ENCODE results near the gene INSC. TPM values are rescaled to one million over a fixed set of nuclear protein-coding genes. Genes with fewer than 3 reads are reported as not detected.

INSC gene
- polyA plus RNA-seq, 12 donors: 1.0 to 3.0 (median 1.4) TPM; not detected in 2

GRCh38 chr11:15215005-15215404, 100.3 kb downstream of the INSC start:
- DNase-seq: no peak

- no peak for DNase-seq
Measured at GRCh38 chr11:15216678-15217077, 102.0 kb downstream of the INSC start.

GRCh38 chr11:15217416-15217815, 102.7 kb downstream of the INSC start:
- no peak for DNase-seq

DNA sequence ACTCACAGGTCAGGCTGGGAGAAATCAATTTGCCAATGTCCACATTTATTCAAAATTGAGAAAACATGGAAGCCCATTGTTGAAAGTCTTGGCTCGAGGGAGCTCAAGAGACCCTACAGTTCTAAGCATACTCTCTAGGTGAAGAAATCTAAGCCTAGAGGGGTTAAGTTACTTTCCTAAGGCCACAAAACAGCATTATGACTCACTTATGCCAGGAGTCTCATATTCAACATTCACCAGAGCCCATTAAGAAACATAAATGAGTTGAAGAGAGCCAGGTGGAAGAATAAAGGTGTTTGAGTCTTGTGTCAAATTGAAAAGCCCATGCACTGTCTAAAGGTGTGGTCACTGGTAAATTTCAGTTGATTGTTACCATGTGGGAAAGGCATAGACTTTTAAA, 108.1 kb downstream of the INSC start:
- no peak for DNase-seq

DNA sequence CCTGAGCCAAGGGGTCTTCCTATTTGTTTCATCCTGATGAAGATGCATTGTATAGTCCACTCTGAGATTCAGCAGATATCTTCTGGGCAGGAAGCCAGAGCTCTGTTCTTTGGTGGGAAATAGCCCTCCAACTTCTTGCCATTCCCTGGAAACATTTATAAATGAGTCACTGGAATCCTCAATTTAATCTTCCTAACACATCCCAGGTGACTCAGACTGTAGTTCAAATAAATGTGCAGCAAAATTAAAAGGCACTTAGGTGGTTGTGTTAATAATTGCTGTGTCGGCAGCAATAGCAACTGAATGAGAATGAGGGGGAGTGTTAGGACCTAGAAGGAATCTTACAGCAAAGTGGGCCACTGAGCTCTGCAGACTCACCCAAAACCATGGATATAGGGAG, 108.6 kb downstream of the INSC start:
- DNase-seq: no peak

DNA sequence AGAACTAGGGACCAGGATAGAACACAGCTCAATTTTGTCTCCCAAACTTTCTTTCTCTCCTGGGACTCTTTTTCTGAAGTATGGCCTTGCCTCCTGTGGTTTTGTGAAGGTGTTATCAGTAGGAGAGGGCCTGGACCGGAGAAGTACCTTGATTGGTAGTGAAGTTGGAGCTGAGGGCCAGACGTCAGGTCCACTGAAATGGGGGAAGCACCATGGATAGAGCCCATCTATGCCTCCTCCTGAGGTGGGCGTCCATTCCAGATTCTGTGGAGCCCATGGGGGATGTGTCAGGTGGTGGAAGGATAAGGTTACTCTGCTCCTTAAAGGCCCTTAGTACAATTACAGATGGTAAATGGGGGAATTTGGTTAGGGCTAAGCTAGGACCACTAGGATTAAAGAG, 109.7 kb downstream of the INSC start:
- no peak for DNase-seq

GRCh38 chr11:15227011-15227410, 112.3 kb downstream of the INSC start:
- DNase-seq: no peak

DNA sequence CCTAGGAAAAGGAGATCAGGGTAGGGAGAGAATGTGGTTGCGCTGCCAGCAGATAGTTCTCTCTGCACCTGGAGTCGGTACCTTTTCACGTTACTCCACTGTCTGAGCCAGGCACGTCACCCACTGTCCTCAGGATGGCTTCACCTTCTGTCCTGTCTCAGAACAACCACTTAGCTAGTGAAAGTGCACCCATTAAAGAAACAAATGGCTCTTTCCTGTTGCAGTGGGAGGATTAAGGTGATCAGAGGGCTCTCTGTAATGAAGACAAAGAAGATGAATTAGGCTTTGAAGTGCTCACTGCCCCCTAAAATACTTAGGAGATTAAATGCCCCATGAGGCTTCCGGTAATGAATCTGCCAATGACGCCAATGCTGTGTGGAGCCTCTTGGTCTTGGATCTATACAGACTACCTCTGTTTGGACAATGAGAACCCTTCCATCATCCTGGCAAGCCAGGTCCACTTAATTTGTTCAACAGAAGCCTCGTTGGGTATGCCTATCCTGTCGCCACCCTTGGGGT, 113.7 kb downstream of the INSC start:
- DNase-seq: no peak

GRCh38 chr11:15229069-15229468, 114.3 kb downstream of the INSC start:
- no peak for DNase-seq

DNA sequence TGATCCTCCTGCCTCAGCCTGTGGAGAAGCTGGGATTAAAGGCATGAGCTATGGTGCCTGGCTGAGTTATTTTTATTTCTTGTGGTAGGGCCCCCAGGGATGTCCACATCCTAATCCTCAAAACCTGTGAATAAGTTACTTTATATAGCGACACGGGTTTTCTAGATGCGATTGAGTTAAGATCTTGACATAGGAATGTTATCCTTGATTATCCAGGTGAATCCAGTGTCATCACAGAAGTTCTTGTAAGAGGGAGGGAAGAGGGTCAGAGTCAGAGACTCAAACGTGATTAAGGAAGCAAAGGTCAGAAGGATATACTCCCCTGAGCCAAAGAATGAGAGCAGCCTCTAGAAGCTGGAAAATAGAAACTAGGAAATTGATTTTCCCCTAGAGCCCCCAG, 117.8 kb downstream of the INSC start:
- DNase-seq: no peak

GRCh38 chr11:15233371-15234165, 118.8 kb downstream of the INSC start:
- DNase-seq: peak; percentile 15

DNA sequence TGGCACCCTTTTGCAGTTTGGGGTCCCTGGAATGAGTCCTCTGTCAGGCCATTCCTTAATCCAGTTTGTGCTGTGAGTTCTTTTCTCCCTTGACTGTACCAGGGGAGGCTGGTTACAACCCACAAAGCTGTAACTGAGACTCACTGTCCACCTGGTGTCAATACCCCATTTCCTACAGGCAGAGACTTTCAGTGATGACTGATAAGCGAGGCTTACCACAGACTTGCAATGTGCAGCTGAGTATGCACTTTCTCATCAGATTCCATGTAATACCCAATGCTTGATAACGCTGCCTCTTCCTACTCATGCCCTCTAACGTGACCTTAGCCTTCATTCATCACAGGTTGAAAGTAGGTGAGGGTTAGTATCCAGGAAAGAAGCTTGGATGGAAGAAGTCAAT, 120.1 kb downstream of the INSC start:
- no peak for DNase-seq

DNA sequence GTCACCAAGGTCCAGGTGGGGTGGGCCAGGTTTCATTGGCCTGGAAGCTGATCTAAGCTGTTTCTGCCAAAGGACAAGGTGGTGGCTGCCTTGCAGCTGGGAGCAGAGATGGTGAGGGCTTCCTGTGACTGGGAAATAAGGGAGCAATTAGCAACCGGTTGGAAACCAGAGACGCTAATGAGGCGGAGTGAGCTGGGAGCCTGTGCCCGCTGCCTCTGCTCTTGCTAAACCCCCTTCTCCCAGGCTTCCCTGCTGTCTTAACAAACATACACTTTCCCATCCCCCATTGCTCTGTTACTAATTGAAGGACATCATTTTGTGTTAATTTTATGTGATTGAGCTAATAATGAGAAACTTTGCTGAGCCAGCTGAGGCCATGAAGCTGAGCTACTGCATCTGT, 121.8 kb downstream of the INSC start:
- no peak for DNase-seq

DNA sequence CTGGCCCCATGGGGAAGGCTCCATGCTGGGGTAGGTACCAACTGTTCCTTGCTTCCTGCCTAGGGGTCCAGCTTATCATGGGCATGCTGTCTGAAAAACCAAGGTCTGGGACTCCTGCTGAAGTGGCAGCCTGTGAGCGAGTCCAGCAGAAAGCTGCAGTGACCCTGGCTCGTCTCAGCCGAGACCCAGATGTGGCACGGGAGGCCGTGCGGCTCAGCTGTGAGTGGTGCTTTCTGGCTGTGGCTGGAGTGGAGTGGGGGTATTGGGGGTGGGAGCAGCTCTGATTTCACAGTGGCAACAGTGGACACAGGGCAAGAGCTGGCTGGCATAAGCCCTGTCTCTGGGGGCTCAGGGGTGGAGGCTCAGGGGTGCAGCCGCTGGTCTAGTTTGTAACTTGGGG, 124.1 kb downstream of the INSC start:
- no peak for DNase-seq

DNA sequence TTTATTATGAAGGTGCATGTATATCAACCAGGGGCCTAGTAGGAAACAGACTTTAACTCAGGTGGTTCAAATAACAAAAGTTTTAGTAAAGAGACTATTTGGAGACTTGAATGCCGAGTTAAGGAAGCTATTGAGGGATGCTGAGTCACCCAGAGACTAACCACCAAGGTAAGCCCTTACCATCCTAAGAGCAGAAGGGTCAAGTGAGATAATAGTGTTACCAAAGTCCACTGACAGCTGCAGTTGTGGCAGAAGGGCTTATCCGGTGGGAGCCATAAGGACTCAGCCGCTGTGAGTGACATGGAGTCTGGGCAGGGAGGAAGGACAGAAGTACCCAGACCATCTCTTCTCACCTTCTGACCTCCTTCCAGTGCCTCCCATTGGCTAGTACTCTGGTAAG, 134.0 kb downstream of the INSC start:
- no peak for DNase-seq

DNA sequence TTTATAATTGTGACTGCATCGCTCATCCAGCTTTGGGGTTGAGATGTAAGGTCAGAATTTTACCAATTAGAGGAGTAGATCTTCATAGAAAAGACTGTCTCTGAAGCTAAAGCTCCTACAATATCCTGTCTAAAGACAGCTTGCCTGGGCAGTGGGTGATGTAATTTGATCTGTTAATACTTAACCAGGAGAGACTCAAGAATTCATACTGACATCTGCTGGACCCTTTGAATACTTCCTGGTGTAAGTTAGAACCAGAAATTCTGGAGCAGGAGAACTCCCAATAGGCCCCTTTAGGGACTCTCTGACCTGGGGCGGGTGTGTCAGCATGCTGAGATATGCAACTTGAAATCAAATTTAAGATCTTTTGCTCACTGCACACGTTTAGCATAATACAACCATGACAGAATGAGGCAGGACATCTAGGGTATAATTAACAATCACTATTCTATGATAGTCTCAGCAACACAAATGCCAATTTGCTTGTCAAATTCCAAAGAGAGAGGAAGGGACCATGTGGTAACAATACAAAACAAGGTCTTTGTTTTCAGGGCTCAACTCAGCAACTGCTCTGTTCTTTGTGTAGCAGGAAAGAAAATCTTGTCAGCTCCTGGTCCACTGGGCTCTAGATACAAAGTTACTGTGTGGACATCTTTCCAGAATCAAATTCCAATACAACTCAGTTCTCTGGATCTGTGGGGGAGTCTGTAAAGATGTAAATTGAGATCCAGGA, 143.9 kb downstream of the INSC start:
- peak; percentile 20 for DNase-seq

- DNase-seq: no peak
Measured at GRCh38 chr11:15266999-15267398, 152.3 kb downstream of the INSC start.

DNA sequence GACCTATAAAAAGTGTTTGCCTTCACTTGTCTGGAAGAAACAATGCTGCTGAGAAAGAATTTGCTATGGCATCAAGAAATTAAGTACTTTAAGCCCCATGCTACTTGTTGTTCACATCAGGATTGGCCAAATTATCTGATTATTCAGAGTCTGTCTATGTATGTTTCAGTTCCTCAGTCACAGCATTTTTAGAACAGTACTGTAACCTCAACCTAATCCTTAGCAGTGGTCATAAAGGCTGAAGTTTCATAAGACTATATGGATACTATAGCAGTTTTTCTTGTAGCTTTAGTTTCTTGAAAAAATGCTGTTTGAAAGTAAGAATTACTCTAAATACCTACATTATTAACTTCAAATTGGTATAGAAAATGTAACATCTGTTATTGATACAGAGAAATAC, 153.9 kb downstream of the INSC start:
- DNase-seq: no peak

- no peak for DNase-seq
Measured at GRCh38 chr11:15275141-15275540, 160.4 kb downstream of the INSC start.

GRCh38 chr11:15276621-15277020, 161.9 kb downstream of the INSC start:
- peak; percentile 15 for DNase-seq

DNA sequence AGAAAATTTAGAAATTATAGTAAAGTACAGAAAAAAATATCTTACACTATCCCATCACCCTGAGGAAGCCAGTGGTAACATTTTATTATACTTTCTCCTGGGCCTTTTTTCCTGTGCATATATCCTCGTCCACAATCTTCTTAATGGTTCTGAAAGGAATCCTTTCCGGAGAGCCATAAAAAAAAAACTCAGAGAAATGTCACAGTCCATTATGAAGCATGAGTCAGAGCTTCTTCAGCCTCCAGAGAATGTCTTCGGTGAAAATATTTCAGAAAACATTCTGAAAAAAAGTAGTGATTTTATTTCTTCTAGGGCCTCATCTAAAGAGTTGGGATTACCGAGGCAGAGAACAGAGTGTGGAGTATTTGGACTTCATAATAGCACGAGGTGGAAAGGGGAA, 163.4 kb downstream of the INSC start:
- DNase-seq: no peak

- DNase-seq: no peak
Measured at GRCh38 chr11:15280393-15280792, 165.7 kb downstream of the INSC start.

- DNase-seq: no peak
Measured at GRCh38 chr11:15282754-15283153, 168.0 kb downstream of the INSC start.

Measured in muscle of arm (tissue), 12 donors.